Transverse colon (tissue), 4 donors: ENCODE measurements around the gene TMCC3.

Experiments
- EP300 ChIP-seq: sonication (generic); formaldehyde crosslinking; IDR thresholded peaks from one replicate; pipeline ENCODE4 v1.6.1; 2017; ENCODE audit warnings: antibody characterized with exemption, low read depth
- POLR2AphosphoS5 ChIP-seq, 3 donors: sonication (generic); formaldehyde crosslinking; IDR thresholded peaks; one replicate each; pipeline ENCODE4 v1.6.1; 2016; ENCODE audit warnings: antibody characterized with exemption in 3 of 3
- TF ChIP-seq, protein P1 (sequence below), 5 experiments: fragments of 200-600 bp in 3 of 5; fragments of 450-650 bp in 2 of 5; sonication (generic) in 3 of 5; IDR thresholded peaks; 1 replicate in 2 of 5; 2 replicates in 3 of 5; pipeline ENCODE4 v1.5.1; 2016 to 2017; ENCODE audit warnings: antibody characterized with exemption in 5 of 5, inconsistent platforms in 3 of 5, mild to moderate bottlenecking in 2 of 5, moderate library complexity in 1 of 5

DNA sequence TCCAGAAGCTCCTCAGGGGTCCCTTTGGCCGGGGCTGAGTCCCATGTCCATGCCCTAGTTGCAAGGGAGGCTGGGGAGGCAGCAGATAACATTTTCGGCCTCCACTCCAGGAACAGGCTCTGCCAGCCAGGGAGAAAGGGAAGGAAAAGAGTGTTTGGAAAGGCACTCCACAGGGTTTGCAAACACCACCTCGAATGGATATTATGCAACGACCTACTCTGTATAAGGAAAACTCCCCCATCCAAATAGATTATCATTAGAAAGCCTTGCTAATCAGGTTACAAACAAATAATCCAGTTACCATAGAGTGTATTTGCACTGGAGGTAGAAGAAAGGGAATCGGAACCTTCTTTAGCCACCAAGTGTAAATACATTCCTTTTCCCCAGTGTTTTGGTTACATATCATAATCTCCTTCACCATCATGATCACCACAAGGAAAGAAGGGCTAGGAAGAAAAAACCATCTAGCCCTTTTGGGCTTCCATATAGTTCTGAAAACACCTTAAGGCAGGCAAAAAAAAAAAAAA, 40.4 kb downstream of the TMCC3 start:
- TF ChIP-seq, protein P1, sequence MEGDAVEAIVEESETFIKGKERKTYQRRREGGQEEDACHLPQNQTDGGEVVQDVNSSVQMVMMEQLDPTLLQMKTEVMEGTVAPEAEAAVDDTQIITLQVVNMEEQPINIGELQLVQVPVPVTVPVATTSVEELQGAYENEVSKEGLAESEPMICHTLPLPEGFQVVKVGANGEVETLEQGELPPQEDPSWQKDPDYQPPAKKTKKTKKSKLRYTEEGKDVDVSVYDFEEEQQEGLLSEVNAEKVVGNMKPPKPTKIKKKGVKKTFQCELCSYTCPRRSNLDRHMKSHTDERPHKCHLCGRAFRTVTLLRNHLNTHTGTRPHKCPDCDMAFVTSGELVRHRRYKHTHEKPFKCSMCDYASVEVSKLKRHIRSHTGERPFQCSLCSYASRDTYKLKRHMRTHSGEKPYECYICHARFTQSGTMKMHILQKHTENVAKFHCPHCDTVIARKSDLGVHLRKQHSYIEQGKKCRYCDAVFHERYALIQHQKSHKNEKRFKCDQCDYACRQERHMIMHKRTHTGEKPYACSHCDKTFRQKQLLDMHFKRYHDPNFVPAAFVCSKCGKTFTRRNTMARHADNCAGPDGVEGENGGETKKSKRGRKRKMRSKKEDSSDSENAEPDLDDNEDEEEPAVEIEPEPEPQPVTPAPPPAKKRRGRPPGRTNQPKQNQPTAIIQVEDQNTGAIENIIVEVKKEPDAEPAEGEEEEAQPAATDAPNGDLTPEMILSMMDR (IDR thresholded peaks at IDR 0.05), result no peak
- no peak for TF ChIP-seq POLR2AphosphoS5 (IDR thresholded peaks at IDR 0.05)
- TF ChIP-seq EP300, result no peak
